ENCODE results near the gene REEP1. TPM values are rescaled to one million over a fixed set of nuclear protein-coding genes. Genes with fewer than 3 reads are reported as not detected.

REEP1 gene
- total and polyA plus RNA-seq, 8 donors: 2.9 to 29.9 (median 6.4) TPM; not detected in 1

DNA sequence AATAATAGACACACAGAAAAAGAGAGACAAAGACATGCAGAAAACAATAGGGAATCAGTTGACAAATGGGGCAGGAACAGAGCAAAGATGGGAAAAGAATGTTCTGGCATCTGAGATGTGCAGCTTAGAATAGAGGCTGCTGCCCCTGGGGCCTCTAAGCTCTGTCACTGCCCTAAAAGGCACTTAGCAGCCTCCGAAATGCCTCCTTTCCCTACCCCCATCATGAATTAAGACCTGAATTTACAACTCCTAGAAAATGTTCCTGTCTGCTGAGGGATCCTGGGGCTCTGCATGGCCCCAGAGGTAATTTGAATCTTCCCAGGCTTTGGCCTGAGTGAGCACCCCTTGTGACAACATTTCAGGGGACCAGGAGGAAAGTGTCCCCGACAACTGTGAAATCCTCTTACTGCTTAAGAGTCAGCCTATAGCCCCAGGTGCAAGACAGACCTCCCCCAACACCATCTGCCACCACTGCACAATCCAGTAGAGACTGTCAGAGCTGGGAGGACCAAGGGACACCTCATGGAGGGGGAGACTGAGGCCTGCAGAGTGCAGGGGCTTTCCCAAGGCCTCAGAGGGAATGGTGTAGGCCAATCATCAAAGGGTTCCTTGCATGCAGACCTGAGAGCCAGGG is 113.4 kb downstream of the REEP1 start:
- DNase-seq: no peak
- Histone ChIP-seq H3K9me3 (no peaks in the 10 kb centered on the region), H3K27ac (peak overlapping the region in 4 of 5 donors; percentile 70 to 88 (median 74)), H3K27me3 (no peaks in the 10 kb centered on the region), H3K36me3 (no peaks in the 10 kb centered on the region), H3K4me3 (no peak overlapping the region), H3K4me1 (peaks cover 25 to 47% (median 35%) of the 10 kb centered on the region in 4 donors)
- 75 to 96% (median 82%) methylated on average over 2 of the region's 2 CpGs for WGBS, 5 donors
- intact Hi-C loops (cut with DNase I; ENCODE audit: low total_unique reads): no loop called here
- TF ChIP-seq POLR2A (IDR thresholded peaks at IDR 0.05) (no peak), EP300 (IDR thresholded peaks at IDR 0.05) (no peak), POLR2AphosphoS5 (IDR thresholded peaks at IDR 0.05) (no peak)
- TF ChIP-seq, protein P1, sequence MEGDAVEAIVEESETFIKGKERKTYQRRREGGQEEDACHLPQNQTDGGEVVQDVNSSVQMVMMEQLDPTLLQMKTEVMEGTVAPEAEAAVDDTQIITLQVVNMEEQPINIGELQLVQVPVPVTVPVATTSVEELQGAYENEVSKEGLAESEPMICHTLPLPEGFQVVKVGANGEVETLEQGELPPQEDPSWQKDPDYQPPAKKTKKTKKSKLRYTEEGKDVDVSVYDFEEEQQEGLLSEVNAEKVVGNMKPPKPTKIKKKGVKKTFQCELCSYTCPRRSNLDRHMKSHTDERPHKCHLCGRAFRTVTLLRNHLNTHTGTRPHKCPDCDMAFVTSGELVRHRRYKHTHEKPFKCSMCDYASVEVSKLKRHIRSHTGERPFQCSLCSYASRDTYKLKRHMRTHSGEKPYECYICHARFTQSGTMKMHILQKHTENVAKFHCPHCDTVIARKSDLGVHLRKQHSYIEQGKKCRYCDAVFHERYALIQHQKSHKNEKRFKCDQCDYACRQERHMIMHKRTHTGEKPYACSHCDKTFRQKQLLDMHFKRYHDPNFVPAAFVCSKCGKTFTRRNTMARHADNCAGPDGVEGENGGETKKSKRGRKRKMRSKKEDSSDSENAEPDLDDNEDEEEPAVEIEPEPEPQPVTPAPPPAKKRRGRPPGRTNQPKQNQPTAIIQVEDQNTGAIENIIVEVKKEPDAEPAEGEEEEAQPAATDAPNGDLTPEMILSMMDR (IDR thresholded peaks at IDR 0.05): no peak

DNA sequence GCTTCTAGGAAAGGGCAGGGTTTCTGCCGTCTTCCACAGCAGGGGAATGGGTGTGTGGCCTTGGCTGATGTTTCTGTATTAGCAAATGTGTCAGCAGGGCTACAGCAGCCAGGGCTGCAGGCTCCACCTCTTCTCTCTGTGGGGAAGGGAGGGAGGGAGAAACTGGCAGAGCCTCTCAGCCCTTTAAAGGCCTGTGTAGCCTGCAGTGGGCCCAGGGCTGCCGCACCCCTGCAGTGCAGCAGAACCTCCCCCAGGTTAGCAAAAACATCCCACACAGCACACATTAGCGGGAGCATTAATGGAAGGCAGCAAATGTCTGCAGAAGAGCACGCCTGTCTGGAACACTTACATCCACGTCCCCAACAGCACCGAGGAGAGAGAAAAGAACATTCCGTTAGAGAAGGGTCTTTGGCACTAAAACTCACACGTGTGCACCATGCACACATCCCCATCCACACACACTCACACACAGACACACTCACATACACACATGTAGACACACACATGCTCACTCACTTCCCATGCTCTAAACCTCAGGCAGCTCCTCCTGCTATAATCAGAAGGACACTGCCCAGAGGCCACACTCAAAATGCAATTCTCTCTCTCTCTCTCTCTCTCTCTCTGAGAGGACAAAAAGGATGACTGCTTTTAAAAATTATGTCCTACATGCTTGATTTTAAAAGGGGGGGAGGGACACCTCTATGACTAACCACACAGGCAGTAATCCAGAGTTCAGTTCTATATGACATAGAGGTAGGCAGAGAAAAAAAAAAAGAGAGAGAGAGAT is 114.1 kb downstream of the REEP1 start:
- intact Hi-C loops (cut with DNase I; ENCODE audit: low total_unique reads): no loop called here
- no peaks in the 10 kb centered on the region for H3K9me3 ChIP-seq
- no peaks in the 10 kb centered on the region for H3K27me3 ChIP-seq
- TF ChIP-seq POLR2A (IDR thresholded peaks at IDR 0.05) (no peak), POLR2AphosphoS5 (IDR thresholded peaks at IDR 0.05) (peak in 1 of 3 donors; percentile 32), EP300 (IDR thresholded peaks at IDR 0.05) (no peak)
- TF ChIP-seq, protein P1 (IDR thresholded peaks at IDR 0.05): no peak
- no peak overlapping the region for H3K4me3 ChIP-seq
- peak overlapping the region in 3 of 5 donors; percentile 70 to 88 (median 78) for H3K27ac ChIP-seq
- 33 to 50% (median 40%) methylated on average over 8 of the region's 8 CpGs for WGBS, 5 donors
- peaks cover 25 to 47% (median 35%) of the 10 kb centered on the region in 4 donors for H3K4me1 ChIP-seq
- DNase-seq: peak; percentile 39 to 90
- no peaks in the 10 kb centered on the region for H3K36me3 ChIP-seq

DNA sequence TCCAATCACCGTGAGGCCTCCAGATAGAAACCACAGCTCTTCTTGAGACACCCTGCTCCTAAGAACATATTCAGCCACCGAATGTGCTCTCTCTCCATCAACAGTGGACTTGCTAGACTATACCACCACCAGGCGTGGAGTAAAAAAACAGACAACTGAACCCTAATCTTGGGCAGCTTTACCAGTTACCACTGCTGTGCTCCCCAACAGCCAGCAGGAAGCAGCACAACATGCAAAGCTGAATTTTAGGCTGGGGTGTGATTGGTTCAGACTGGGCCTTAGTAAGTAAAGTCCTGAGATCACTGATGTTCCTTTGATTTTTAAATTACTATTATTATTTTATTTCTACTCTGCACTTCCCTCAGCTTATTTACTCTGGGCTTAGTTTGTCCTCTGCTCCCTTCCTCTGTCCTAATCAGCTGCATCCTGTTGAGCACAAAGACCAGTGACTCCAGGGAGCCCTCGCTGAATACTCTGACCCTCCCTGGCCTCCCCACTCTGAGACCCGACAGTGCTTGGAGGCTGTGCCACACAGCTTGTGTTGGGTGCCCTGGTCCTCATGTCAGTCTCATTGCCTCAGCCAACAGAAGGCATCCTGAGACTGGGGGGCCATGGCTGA is 116.3 kb downstream of the REEP1 start:
- Histone ChIP-seq H3K27ac (peak overlapping the region in 1 of 5 donors; percentile 88), H3K4me1 (peaks cover 25 to 50% (median 37%) of the 10 kb centered on the region in 4 donors)
- TF ChIP-seq POLR2AphosphoS5 (IDR thresholded peaks at IDR 0.05): no peak
- TF ChIP-seq, protein P1 (IDR thresholded peaks at IDR 0.05): peak in 5 of 7 experiments; percentile 87 to 97 (median 90)

DNA sequence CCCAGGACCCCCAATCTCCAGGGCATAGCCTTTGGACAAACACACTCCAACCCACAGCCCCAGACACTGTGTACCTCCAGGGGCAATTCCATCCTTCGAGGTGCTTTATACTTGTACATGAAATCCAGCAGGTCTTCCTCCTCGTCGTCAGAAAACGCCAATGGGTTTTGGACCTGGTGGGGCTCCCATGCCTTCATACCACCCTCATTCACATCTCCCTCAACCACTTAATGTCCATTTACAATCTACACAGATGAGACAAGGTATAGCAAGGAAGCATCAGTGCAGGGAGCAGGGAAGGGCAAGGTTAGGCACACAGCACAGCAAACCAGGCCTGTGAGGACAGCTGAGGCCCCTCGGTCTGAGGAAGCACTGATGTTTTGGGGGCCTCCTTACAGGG is 117.5 kb downstream of the REEP1 start:
- 72 to 94% (median 87%) methylated on average over 4 to 5 of the region's 5 CpGs for WGBS, 5 donors
- no peaks in the 10 kb centered on the region for H3K27me3 ChIP-seq
- no peak for DNase-seq
- TF ChIP-seq POLR2AphosphoS5 (IDR thresholded peaks at IDR 0.05) (no peak), EP300 (IDR thresholded peaks at IDR 0.05) (no peak), POLR2A (IDR thresholded peaks at IDR 0.05) (no peak)
- TF ChIP-seq, protein P1 (IDR thresholded peaks at IDR 0.05): no peak
- H3K4me3 ChIP-seq: no peak overlapping the region
- H3K4me1 ChIP-seq: peaks cover 25 to 54% (median 45%) of the 10 kb centered on the region in 4 donors
- H3K36me3 ChIP-seq: no peaks in the 10 kb centered on the region
- intact Hi-C loops (cut with DNase I; ENCODE audit: low total_unique reads): loop anchor here (5.0 kb wide), 1 partner anchor 147 kb away; no protein-coding TSS in a partner anchor
- no peak overlapping the region for H3K27ac ChIP-seq
- no peaks in the 10 kb centered on the region for H3K9me3 ChIP-seq

More for the DNA sequence above, 116.3 kb downstream of the REEP1 start:
- no peak overlapping the region for H3K4me3 ChIP-seq
- peak; percentile 64 to 84 for DNase-seq
- intact Hi-C loops (cut with DNase I; ENCODE audit: low total_unique reads): no loop called here
- 29 to 48% (median 36%) methylated on average over 5 of the region's 5 CpGs for WGBS, 5 donors
- no peaks in the 10 kb centered on the region for H3K36me3 ChIP-seq
- no peaks in the 10 kb centered on the region for H3K9me3 ChIP-seq
- H3K27me3 ChIP-seq: no peaks in the 10 kb centered on the region
